Hepatocyte (in vitro differentiated cells): Measurements from ENCODE around the gene HELZ2. TPM values are rescaled to one million over a fixed set of nuclear protein-coding genes. Genes with fewer than 3 reads are reported as not detected.

ENCODE experiments used
- DNase-seq: peaks from one replicate; pipeline ENCODE4 v3.0.0-alpha.2; 2016; ENCODE audit warnings: low spot score
- H2AFZ ChIP-seq: fragments of 200-600 bp; sonication (generic); 2 replicates; pipeline ENCODE4 v1.6.0; 2016; ENCODE audit warnings: antibody characterized with exemption, mild to moderate bottlenecking
- H3K27ac ChIP-seq: fragments of 200-600 bp; sonication (generic); 2 replicates; pipeline ENCODE4 v1.5.1; 2016; ENCODE audit warnings: mild to moderate bottlenecking
- H3K27me3 ChIP-seq: fragments of 200-600 bp; sonication (generic); 2 replicates; pipeline ENCODE4 v1.6.1; 2016
- H3K36me3 ChIP-seq: fragments of 200-600 bp; sonication (generic); replicated peaks from 2 replicates; pipeline ENCODE4 v1.5.1; 2016; ENCODE audit warnings: low read depth; ENCODE audit not compliant: insufficient read depth
- H3K4me1 ChIP-seq: fragments of 200-600 bp; sonication (generic); 2 replicates; pipeline ENCODE4 v1.5.1; 2016; ENCODE audit warnings: mild to moderate bottlenecking, moderate library complexity; ENCODE audit not compliant: insufficient read depth
- H3K4me2 ChIP-seq: fragments of 200-600 bp; sonication (generic); 2 replicates; pipeline ENCODE4 v1.6.0; 2016
- H3K4me3 ChIP-seq: fragments of 200-600 bp; sonication (generic); 2 replicates; pipeline ENCODE4 v1.5.1; 2016; ENCODE audit warnings: mild to moderate bottlenecking
- H3K79me2 ChIP-seq: fragments of 200-600 bp; sonication (generic); 2 replicates; pipeline ENCODE4 v1.6.0; 2017; ENCODE audit warnings: mild to moderate bottlenecking
- H3K9me2 ChIP-seq: fragments of 200-600 bp; sonication (generic); replicated peaks from 2 replicates; pipeline ENCODE4 v1.6.0; 2017; ENCODE audit warnings: mild to moderate bottlenecking; ENCODE audit not compliant: insufficient read depth
- H3K9me3 ChIP-seq: fragments of 200-600 bp; sonication (generic); 2 replicates; pipeline ENCODE4 v1.5.1; 2016; ENCODE audit warnings: low read depth, mild to moderate bottlenecking
- H4K20me1 ChIP-seq: fragments of 200-600 bp; sonication (generic); 2 replicates; pipeline ENCODE4 v1.6.0; 2016; ENCODE audit warnings: mild to moderate bottlenecking; ENCODE audit not compliant: insufficient read depth, poor library complexity, severe bottlenecking
- CTCF ChIP-seq: fragments of 200-600 bp; sonication (generic); IDR thresholded peaks from 2 replicates; pipeline ENCODE4 v1.5.1; 2016; ENCODE audit warnings: antibody characterized with exemption, mild to moderate bottlenecking; ENCODE audit not compliant: poor library complexity
- EZH2 ChIP-seq: fragments of 200-600 bp; sonication (generic); IDR thresholded peaks from 2 replicates; pipeline ENCODE4 v1.6.1; 2016; ENCODE audit warnings: antibody characterized with exemption, mild to moderate bottlenecking, borderline replicate concordance
- EZH2phosphoT487 ChIP-seq: fragments of 200-600 bp; sonication (generic); IDR thresholded peaks from one replicate; pipeline ENCODE4 v1.6.1; 2018; ENCODE audit warnings: antibody characterized with exemption, mild to moderate bottlenecking, low read depth, moderate library complexity; ENCODE audit not compliant: unreplicated experiment, severe bottlenecking
- WGBS: methylation state at CpG from one replicate; pipeline ENCODE4 v1.1.6; 2016; ENCODE audit warnings: low lambda C conversion rate; ENCODE audit errors: missing lambda C conversion rate; 5-methylcytosine and 5-hydroxymethylcytosine counted together
- polyA plus RNA-seq: library from polyadenylated mRNA; unstranded; fragments of >200 nt; fragmentation: Nextera tagmentation; extraction: Ambion mirVana; gene quantifications from 2 replicates; pipeline ENCODE4 v1.2.1, GENCODE V29; 2016
- total RNA-seq: library from RNA; depleted of rRNA; stranded (reverse); fragments of >200 nt; gene quantifications from 2 replicates; pipeline ENCODE4 v1.2.3, GENCODE V29; 2014

Gene HELZ2
- total and polyA plus RNA-seq, 2 experiments from 2014 or later = 4.6 to 17.0 TPM

GRCh38 chr20:63543733-63544132 lies 30.3 kb downstream of the HELZ2 start:
- no peaks in the 10 kb centered on the region for H3K9me2 ChIP-seq
- no peaks in the 10 kb centered on the region for H3K27me3 ChIP-seq
- H3K36me3 ChIP-seq = no peaks in the 10 kb centered on the region
- no peaks in the 10 kb centered on the region for H3K9me3 ChIP-seq
- no peak overlapping the region for H2AFZ ChIP-seq
- 95% methylated on average over 6 of the region's 6 CpGs for WGBS
- H3K4me1 ChIP-seq = no peaks in the 10 kb centered on the region
- no peak overlapping the region for H3K27ac ChIP-seq
- H4K20me1 ChIP-seq = no peaks in the 10 kb centered on the region
- no peak overlapping the region for H3K4me3 ChIP-seq
- H3K4me2 ChIP-seq = no peak overlapping the region
- no peak for DNase-seq
- TF ChIP-seq CTCF = no peak
- no peak for TF ChIP-seq EZH2
- TF ChIP-seq EZH2phosphoT487 = no peak
- no peaks in the 10 kb centered on the region for H3K79me2 ChIP-seq

- no peaks in the 10 kb centered on the region for H4K20me1 ChIP-seq
- no peaks in the 10 kb centered on the region for H3K9me3 ChIP-seq
- H3K4me3 ChIP-seq = no peak overlapping the region
- H2AFZ ChIP-seq = no peak overlapping the region
- TF ChIP-seq EZH2phosphoT487 (no peak), EZH2 (no peak), CTCF (no peak)
- no peak for DNase-seq
- H3K4me1 ChIP-seq = peaks cover 2% of the 10 kb centered on the region
- no peak overlapping the region for H3K4me2 ChIP-seq
- H3K9me2 ChIP-seq = no peaks in the 10 kb centered on the region
- H3K79me2 ChIP-seq = no peaks in the 10 kb centered on the region
- WGBS = 91% methylated on average over 10 of the region's 10 CpGs
- H3K27me3 ChIP-seq = no peaks in the 10 kb centered on the region
- H3K27ac ChIP-seq = no peak overlapping the region
- H3K36me3 ChIP-seq = no peaks in the 10 kb centered on the region
Measured at GRCh38 chr20:63543131-63543530, 30.9 kb downstream of the HELZ2 start.

- no peak overlapping the region for H3K27ac ChIP-seq
- H3K4me1 ChIP-seq = peaks cover 3% of the 10 kb centered on the region
- no peak overlapping the region for H2AFZ ChIP-seq
- H3K9me2 ChIP-seq = no peaks in the 10 kb centered on the region
- WGBS = 91% methylated on average over 9 of the region's 10 CpGs
- no peak for TF ChIP-seq CTCF
- TF ChIP-seq EZH2phosphoT487 = no peak
- TF ChIP-seq EZH2 = no peak
- no peaks in the 10 kb centered on the region for H3K36me3 ChIP-seq
- H3K4me3 ChIP-seq = no peak overlapping the region
- H3K79me2 ChIP-seq = no peaks in the 10 kb centered on the region
- no peaks in the 10 kb centered on the region for H3K9me3 ChIP-seq
- H4K20me1 ChIP-seq = no peaks in the 10 kb centered on the region
- no peak for DNase-seq
- H3K4me2 ChIP-seq = no peak overlapping the region
- no peaks in the 10 kb centered on the region for H3K27me3 ChIP-seq
Measured at GRCh38 chr20:63542696-63543095, 31.3 kb downstream of the HELZ2 start.
